OCI-LY7 (cell line): Measurements from ENCODE around the gene SCARB1. TPM values are rescaled to one million over a fixed set of nuclear protein-coding genes. Genes with fewer than 3 reads are reported as not detected.

Experiments
- BruUV-seq: library from RNA; stranded (reverse); fragments of 400-500 nt; replicated peaks from 2 replicates; lab custom pipeline; 2021; lab: Mats Ljungman, UMichigan
- CTCF ChIA-PET: fragments of 300-600 bp; sonication (Branson Sonifier 250); formaldehyde crosslinking; loops from one replicate; lab custom pipeline; 2022; ENCODE audit warnings: antibody characterized with exemption; ENCODE audit not compliant: unreplicated experiment; lab: Charles Lee
- POLR2A ChIA-PET: fragments of 300-600 bp; sonication (Branson Sonifier 250); formaldehyde crosslinking; loops from one replicate; lab custom pipeline; 2022; ENCODE audit warnings: antibody characterized with exemption; lab: Charles Lee
- DNase-seq: peaks from one replicate; pipeline ENCODE4 v3.0.0-alpha.2; 2015; ENCODE audit warnings: low spot score
- H2AFZ ChIP-seq: fragments of 200-600 bp; sonication (generic), shearing (Covaris generic); 2 replicates; pipeline ENCODE4 v1.6.1; 2014; ENCODE audit warnings: mild to moderate bottlenecking, antibody characterized with exemption, low read length, moderate library complexity
- H3K27ac ChIP-seq: fragments of 200-600 bp; sonication (generic); 2 replicates; pipeline ENCODE4 v1.5.1; 2014; ENCODE audit warnings: mixed run types, low read depth, mild to moderate bottlenecking, moderate library complexity, low read length, inconsistent platforms; ENCODE audit not compliant: poor library complexity, severe bottlenecking
- H3K36me3 ChIP-seq: fragments of 200-600 bp; sonication (generic); 2 replicates; pipeline ENCODE4 v1.6.1; 2014; ENCODE audit warnings: mild to moderate bottlenecking, antibody characterized with exemption, low read length, moderate library complexity, mixed read lengths; ENCODE audit not compliant: insufficient read depth
- H3K4me1 ChIP-seq: fragments of 200-600 bp; sonication (generic); 2 replicates; pipeline ENCODE4 v1.5.1; 2014; ENCODE audit warnings: mild to moderate bottlenecking, low read length; ENCODE audit not compliant: insufficient read depth, poor library complexity, severe bottlenecking
- H3K4me2 ChIP-seq: fragments of 200-600 bp; sonication (generic); 2 replicates; pipeline ENCODE4 v1.6.1; 2014; ENCODE audit warnings: mild to moderate bottlenecking, low read length
- H3K4me3 ChIP-seq: fragments of 200-600 bp; sonication (generic); 2 replicates; pipeline ENCODE4 v1.5.1; 2014; ENCODE audit warnings: mild to moderate bottlenecking, low read depth, low read length; ENCODE audit not compliant: poor library complexity, severe bottlenecking
- H3K79me2 ChIP-seq: fragments of 200-600 bp; sonication (generic); 2 replicates; pipeline ENCODE4 v1.6.1; 2016; ENCODE audit warnings: low read depth, mild to moderate bottlenecking, low read length, moderate library complexity, mixed read lengths; ENCODE audit not compliant: insufficient read depth
- H3K9me2 ChIP-seq: fragments of 200-600 bp; sonication (generic); 2 replicates; pipeline ENCODE4 v1.6.1; 2016; ENCODE audit warnings: mild to moderate bottlenecking, low read length, mixed read lengths; ENCODE audit not compliant: insufficient read depth
- H3K9me3 ChIP-seq: fragments of 200-600 bp; sonication (generic); 2 replicates; pipeline ENCODE4 v1.6.1; 2014; ENCODE audit warnings: mild to moderate bottlenecking, mixed run types, low read length, mixed read lengths
- H4K20me1 ChIP-seq: fragments of 200-600 bp; sonication (generic); 2 replicates; pipeline ENCODE4 v1.6.1; 2014; ENCODE audit warnings: mild to moderate bottlenecking, antibody characterized with exemption, low read length, moderate library complexity, mixed read lengths; ENCODE audit not compliant: insufficient read depth
- EZH2phosphoT487 ChIP-seq: fragments of 200-600 bp; sonication (generic); IDR thresholded peaks from 2 replicates; pipeline ENCODE4 v1.6.1; 2018; ENCODE audit warnings: low read depth, borderline replicate concordance, mild to moderate bottlenecking, mixed run types, antibody characterized with exemption, low read length, moderate library complexity, mixed read lengths
- intact Hi-C: fragments of 100-400 bp; cut with micrococcal nuclease; formaldehyde crosslinking; loops from one replicate; pipeline ENCODE4 v1.10.0; 2022; ENCODE audit not compliant: unreplicated experiment
- total RNA-seq, 2 experiments: library from RNA; depleted of rRNA in 1 of 2; stranded (reverse); fragments of >200 nt in 1 of 2; shearing (Covaris generic) in 1 of 2; gene quantifications; 2 replicates each; pipeline ENCODE4 v1.2.3, GENCODE V29; 2014 to 2022
- TF ChIP-seq, protein P1 (sequence below): fragments of 200-600 bp; sonication (generic); conservative IDR thresholded peaks from 2 replicates; pipeline ENCODE4 v1.5.1; 2014; ENCODE audit warnings: mild to moderate bottlenecking, antibody characterized with exemption, low read length, moderate library complexity, mixed read lengths

SCARB1 gene
- total RNA-seq, 2 experiments from 2014 or later: 42.9 to 112 TPM

DNA sequence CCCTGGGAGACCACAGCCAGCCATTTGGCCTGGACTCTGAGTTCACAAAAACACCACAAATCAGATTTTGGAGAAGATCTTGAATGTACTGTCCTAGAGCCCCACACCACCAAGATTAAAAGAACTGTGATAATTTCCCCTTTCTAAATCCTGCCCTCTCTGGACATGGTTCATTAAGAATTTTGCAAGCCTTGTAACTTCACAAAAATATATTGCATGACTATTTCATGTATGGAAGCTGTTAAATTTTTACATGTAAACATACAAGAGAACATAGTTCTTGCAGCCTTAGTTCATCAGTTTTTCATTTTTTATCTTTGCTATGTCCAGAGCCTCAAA is 97.0 kb downstream of the SCARB1 start:
- Histone ChIP-seq H3K4me3 (no peak overlapping the region), H2AFZ (no peak overlapping the region), H3K79me2 (no peaks in the 10 kb centered on the region), H3K9me3 (peaks cover 12% of the 10 kb centered on the region), H3K4me1 (peaks cover under 1% of the 10 kb centered on the region), H3K9me2 (no peaks in the 10 kb centered on the region), H4K20me1 (no peaks in the 10 kb centered on the region), H3K4me2 (no peak overlapping the region), H3K27ac (no peak overlapping the region), H3K36me3 (no peaks in the 10 kb centered on the region)
- CTCF ChIA-PET: interaction anchor here (0.6 kb wide), 1 partner anchor 186 kb away, joined by 3 read pairs; no protein-coding TSS in a partner anchor
- no peak for DNase-seq
- POLR2A ChIA-PET: no interaction called here
- no peak for TF ChIP-seq EZH2phosphoT487
- TF ChIP-seq, protein P1, sequence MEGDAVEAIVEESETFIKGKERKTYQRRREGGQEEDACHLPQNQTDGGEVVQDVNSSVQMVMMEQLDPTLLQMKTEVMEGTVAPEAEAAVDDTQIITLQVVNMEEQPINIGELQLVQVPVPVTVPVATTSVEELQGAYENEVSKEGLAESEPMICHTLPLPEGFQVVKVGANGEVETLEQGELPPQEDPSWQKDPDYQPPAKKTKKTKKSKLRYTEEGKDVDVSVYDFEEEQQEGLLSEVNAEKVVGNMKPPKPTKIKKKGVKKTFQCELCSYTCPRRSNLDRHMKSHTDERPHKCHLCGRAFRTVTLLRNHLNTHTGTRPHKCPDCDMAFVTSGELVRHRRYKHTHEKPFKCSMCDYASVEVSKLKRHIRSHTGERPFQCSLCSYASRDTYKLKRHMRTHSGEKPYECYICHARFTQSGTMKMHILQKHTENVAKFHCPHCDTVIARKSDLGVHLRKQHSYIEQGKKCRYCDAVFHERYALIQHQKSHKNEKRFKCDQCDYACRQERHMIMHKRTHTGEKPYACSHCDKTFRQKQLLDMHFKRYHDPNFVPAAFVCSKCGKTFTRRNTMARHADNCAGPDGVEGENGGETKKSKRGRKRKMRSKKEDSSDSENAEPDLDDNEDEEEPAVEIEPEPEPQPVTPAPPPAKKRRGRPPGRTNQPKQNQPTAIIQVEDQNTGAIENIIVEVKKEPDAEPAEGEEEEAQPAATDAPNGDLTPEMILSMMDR: no peak
- no TSS peak for BruUV-seq
- intact Hi-C loops: loop anchor here (1.0 to 10.0 kb wide), 5 partner anchors 162 to 730 kb away; partner anchors contain the start of gene NCOR2

DNA sequence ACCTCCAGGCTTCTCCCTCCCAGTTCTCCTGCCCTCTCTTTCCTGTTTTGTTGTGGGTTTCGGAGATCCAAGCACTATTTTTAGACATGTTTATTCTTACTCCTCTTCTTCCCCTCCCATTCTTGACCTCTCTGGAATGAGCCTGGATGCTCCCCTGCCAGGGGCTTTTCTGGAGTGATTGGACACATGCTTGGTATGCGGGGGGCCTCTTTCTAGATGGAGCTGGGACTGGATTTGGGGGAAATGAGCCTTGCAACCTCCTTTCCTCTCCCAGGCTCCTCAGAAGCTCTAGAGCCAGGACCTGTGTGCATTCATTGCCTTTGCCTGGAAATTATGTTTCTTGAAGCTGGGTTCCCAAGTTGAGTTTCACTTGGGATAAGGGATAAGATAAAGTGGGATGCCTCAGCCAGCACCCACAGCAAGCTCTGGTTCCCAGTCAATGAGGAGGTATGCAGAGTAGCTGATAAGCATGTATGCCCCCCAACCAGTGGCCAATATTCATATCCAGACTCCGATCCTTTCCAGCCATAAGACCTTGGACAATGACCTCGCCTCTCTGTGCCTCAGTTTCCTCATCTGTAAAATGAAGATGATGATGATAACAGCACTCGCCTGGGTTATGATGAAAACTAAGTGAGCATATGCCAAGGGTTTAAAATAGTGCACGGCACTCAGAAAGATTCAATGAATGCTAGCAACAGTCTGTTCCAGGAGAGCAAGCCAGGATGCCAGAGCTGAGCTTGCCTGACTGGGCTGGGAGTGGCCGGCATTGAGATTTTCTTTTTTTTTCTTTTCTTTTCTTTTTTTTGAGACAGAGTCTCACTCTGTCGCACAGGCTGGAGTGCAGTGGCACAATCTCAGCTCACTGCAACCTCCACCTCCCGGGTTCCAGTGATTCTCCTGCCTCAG is 97.8 kb downstream of the SCARB1 start:
- POLR2A ChIA-PET: no interaction called here
- intact Hi-C loops: loop anchor here (5.0 to 10.0 kb wide), 3 partner anchors 161 to 299 kb away; partner anchors contain the start of gene NCOR2
- no TSS peak for BruUV-seq

More for the DNA sequence above, 97.8 kb downstream of the SCARB1 start:
- Histone ChIP-seq H3K9me3 (peaks cover 12% of the 10 kb centered on the region), H3K4me3 (no peak overlapping the region), H4K20me1 (no peaks in the 10 kb centered on the region), H3K27ac (no peak overlapping the region), H3K36me3 (no peaks in the 10 kb centered on the region), H3K4me2 (no peak overlapping the region), H2AFZ (no peak overlapping the region), H3K4me1 (no peaks in the 10 kb centered on the region), H3K9me2 (no peaks in the 10 kb centered on the region), H3K79me2 (no peaks in the 10 kb centered on the region)
- TF ChIP-seq, protein P1: no peak
- TF ChIP-seq EZH2phosphoT487: no peak
- CTCF ChIA-PET: interaction anchor here (0.6 kb wide), 1 partner anchor 186 kb away, joined by 3 read pairs; no protein-coding TSS in a partner anchor
- no peak for DNase-seq
